DND-41 (cell line): ENCODE data around the gene MCM9.

ENCODE experiments used
- EZH2 ChIP-seq: IDR thresholded peaks from 3 replicates; pipeline ENCODE4 v1.6.1; 2012; ENCODE audit warnings: borderline replicate concordance, low read depth, mild to moderate bottlenecking, moderate library complexity, low read length, inconsistent platforms; ENCODE audit not compliant: severe bottlenecking
- TF ChIP-seq, protein P1 (sequence below): IDR thresholded peaks from 2 replicates; pipeline ENCODE4 v1.5.1; 2012; ENCODE audit warnings: borderline replicate concordance, low read length, moderate library complexity, mild to moderate bottlenecking; ENCODE audit not compliant: poor library complexity, severe bottlenecking; ENCODE audit errors: extremely low read depth

DNA sequence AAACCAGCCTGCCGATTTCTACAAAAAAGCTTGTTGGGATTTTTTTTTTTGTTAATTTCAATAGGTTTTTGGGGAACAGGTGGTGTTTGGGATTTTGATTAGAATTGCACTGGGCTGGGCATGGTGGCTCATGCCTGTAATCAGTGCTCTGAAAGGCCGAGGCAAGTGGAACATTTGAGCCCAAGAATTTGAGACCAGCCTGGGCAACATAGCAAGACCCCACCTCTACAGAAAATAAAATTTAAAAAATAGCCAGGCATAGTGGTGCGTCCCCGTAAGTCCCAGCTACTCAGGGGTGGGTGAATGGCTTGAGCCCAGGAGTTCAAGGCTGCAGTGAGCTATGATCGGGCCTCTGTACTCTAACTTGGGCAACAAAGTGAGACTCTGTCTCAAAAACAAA lies 81.6 kb downstream of the MCM9 start:
- TF ChIP-seq, protein P1, sequence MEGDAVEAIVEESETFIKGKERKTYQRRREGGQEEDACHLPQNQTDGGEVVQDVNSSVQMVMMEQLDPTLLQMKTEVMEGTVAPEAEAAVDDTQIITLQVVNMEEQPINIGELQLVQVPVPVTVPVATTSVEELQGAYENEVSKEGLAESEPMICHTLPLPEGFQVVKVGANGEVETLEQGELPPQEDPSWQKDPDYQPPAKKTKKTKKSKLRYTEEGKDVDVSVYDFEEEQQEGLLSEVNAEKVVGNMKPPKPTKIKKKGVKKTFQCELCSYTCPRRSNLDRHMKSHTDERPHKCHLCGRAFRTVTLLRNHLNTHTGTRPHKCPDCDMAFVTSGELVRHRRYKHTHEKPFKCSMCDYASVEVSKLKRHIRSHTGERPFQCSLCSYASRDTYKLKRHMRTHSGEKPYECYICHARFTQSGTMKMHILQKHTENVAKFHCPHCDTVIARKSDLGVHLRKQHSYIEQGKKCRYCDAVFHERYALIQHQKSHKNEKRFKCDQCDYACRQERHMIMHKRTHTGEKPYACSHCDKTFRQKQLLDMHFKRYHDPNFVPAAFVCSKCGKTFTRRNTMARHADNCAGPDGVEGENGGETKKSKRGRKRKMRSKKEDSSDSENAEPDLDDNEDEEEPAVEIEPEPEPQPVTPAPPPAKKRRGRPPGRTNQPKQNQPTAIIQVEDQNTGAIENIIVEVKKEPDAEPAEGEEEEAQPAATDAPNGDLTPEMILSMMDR, result no peak
- TF ChIP-seq EZH2, result no peak
